ENCODE measurements around the gene ATP6V0A1. TPM values are rescaled to one million over a fixed set of nuclear protein-coding genes. Genes with fewer than 3 reads are reported as not detected.

The ATP6V0A1 gene
- total and polyA plus RNA-seq, 2 donors (not counting 3 experiments of a cell fraction or from before 2014, with no cell fraction given): 37.3 to 49.2 TPM

DNA sequence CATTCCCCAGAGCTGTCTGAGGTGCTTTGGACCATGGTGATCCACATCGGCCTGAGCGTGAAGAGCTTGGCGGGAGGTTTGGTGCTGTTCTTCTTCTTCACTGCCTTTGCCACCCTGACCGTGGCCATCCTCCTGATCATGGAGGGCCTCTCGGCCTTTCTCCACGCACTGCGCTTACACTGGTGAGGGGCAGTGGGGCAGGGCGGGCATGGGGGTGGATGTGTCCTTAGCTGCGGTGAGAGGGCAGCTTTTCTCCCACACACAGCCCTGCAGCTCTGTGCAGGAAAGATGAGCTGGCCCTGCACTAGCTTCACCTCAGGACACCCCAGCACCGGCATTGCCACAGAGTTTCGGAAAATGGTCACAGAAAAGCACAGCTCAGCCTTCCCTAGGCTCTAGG, 55.6 kb downstream of the ATP6V0A1 start:
- no peak overlapping the region for H3K27ac ChIP-seq (ENCODE audit: insufficient read depth, low read depth, low read length)
- no peaks in the 10 kb centered on the region for H3K27me3 ChIP-seq (ENCODE audit: control insufficient read depth in 2 of 2, insufficient read depth in 2 of 2, low read length in 2 of 2)
- H3K9me3 ChIP-seq (replicated peaks; ENCODE audit: control insufficient read depth, insufficient read depth, low read length): no peaks in the 10 kb centered on the region
- H3K4me3 ChIP-seq (replicated peaks in 1 of 3; ENCODE audit: insufficient read depth in 1 of 3, low read depth in 1 of 3, low read length in 3 of 3): no peak overlapping the region
- H3K9ac ChIP-seq (replicated peaks; ENCODE audit: extremely low read depth, insufficient read depth, low read length): no peak overlapping the region
- BruUV-seq (replicated peaks): no TSS peak
- no peaks in the 10 kb centered on the region for H3K79me2 ChIP-seq (ENCODE audit: control insufficient read depth, insufficient read depth, low read length)
- POLR2A ChIA-PET: interaction anchor here (0.6 kb wide), 2 partner anchors 18 to 202 kb away, joined by 3 to 4 read pairs; no protein-coding TSS in a partner anchor
- CTCF ChIA-PET: interaction anchor here (1.0 to 4.8 kb wide), 11 partner anchors 13 to 292 kb away, joined by 3 to 27 read pairs (median 5); no protein-coding TSS in a partner anchor
- no peaks in the 10 kb centered on the region for H3K9me1 ChIP-seq (replicated peaks; ENCODE audit: control insufficient read depth, extremely low read depth, insufficient read depth, low read length)
- H2AFZ ChIP-seq (ENCODE audit: low read depth, low read length): no peak overlapping the region
- no peak for TF ChIP-seq FOS (IDR thresholded peaks at IDR 0.05; ENCODE audit: borderline replicate concordance, insufficient read depth, low read length)
- TF ChIP-seq, protein P1, sequence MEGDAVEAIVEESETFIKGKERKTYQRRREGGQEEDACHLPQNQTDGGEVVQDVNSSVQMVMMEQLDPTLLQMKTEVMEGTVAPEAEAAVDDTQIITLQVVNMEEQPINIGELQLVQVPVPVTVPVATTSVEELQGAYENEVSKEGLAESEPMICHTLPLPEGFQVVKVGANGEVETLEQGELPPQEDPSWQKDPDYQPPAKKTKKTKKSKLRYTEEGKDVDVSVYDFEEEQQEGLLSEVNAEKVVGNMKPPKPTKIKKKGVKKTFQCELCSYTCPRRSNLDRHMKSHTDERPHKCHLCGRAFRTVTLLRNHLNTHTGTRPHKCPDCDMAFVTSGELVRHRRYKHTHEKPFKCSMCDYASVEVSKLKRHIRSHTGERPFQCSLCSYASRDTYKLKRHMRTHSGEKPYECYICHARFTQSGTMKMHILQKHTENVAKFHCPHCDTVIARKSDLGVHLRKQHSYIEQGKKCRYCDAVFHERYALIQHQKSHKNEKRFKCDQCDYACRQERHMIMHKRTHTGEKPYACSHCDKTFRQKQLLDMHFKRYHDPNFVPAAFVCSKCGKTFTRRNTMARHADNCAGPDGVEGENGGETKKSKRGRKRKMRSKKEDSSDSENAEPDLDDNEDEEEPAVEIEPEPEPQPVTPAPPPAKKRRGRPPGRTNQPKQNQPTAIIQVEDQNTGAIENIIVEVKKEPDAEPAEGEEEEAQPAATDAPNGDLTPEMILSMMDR (IDR thresholded peaks at IDR 0.05; ENCODE audit: extremely low read depth in 1 of 2, insufficient read depth in 1 of 2, low read depth in 1 of 2, low read length in 2 of 2): no peak
- TF ChIP-seq, protein P2, sequence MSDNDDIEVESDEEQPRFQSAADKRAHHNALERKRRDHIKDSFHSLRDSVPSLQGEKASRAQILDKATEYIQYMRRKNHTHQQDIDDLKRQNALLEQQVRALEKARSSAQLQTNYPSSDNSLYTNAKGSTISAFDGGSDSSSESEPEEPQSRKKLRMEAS (IDR thresholded peaks at IDR 0.05; ENCODE audit: insufficient read depth, insufficient read length): no peak
- TF ChIP-seq GATA2 (IDR thresholded peaks at IDR 0.05; ENCODE audit: insufficient read depth, insufficient read length, low read depth, low read length): no peak
- TF ChIP-seq MYC (IDR thresholded peaks at IDR 0.05; ENCODE audit: low read depth, low read length): no peak
- TF ChIP-seq POLR2A (IDR thresholded peaks at IDR 0.05; ENCODE audit: low read depth, low read length): no peak
- TF ChIP-seq POLR2AphosphoS5 (IDR thresholded peaks at IDR 0.05; ENCODE audit: insufficient read depth, low read depth, low read length): no peak
- no peak for TF ChIP-seq JUN (IDR thresholded peaks at IDR 0.05; ENCODE audit: borderline replicate concordance, insufficient read depth, insufficient read length, low read depth)
- TF ChIP-seq EZH2 (IDR thresholded peaks at IDR 0.05; ENCODE audit: borderline replicate concordance, low read depth, low read length, severe bottlenecking): no peak
- dilution Hi-C loops (cut with MboI; ENCODE audit: extremely low pct_ligation_motif_present, low sequenced_read_pairs): loop anchor here (25.0 kb wide), 1 partner anchor 177 kb away; no protein-coding TSS in a partner anchor
- H3K4me2 ChIP-seq (ENCODE audit: insufficient read depth, low read length): no peak overlapping the region
- peaks cover 0 to 3% of the 10 kb centered on the region in 2 experiments for H3K36me3 ChIP-seq (ENCODE audit: control insufficient read depth in 2 of 2, extremely low read depth in 1 of 2, insufficient read depth in 2 of 2, low read length in 2 of 2)
- intact Hi-C loops (cut with micrococcal nuclease): no loop called here
- H4K20me1 ChIP-seq (replicated peaks; ENCODE audit: control insufficient read depth, extremely low read depth, insufficient read depth, low read length): no peaks in the 10 kb centered on the region
- FAIRE-seq (no peak), DNase-seq (ENCODE audit: low read depth, low spot score) (no peak)
- H3K4me1 ChIP-seq (ENCODE audit: control insufficient read depth, extremely low read depth, insufficient read depth, low read length): peaks cover 19% of the 10 kb centered on the region

All from endothelial cell of umbilical vein (primary cell).